Ramos (cell line): Measurements from ENCODE around the gene COQ5.
"Not testable (repeated sequence)": the region's sequence is repeated elsewhere in the genome, so short reads cannot be mapped to it uniquely, and the experiment has no call there.

Experiments used
- in situ Hi-C: fragments of 300-500 bp; cut with MboI; formaldehyde crosslinking; loops from one replicate; pipeline ENCODE4 v1.14.3; 2022; ENCODE audit warnings: low sequenced_read_pairs; ENCODE audit not compliant: unreplicated experiment

Gene COQ5

GRCh38 chr12:120529641-120530417, 871 bp upstream of the COQ5 start:
- in situ Hi-C loops = no loop called here

GRCh38 chr12:120522568-120522967, 6.4 kb downstream of the COQ5 start:
- in situ Hi-C loops = no loop called here

GRCh38 chr12:120519324-120519723, 9.6 kb downstream of the COQ5 start:
- in situ Hi-C loops = not testable (repeated sequence)

GRCh38 chr12:120515496-120515895, 13.5 kb downstream of the COQ5 start:
- in situ Hi-C loops = no loop called here

GRCh38 chr12:120514002-120514401, 15.0 kb downstream of the COQ5 start:
- in situ Hi-C loops = no loop called here

- in situ Hi-C loops = no loop called here
Observed at GRCh38 chr12:120508537-120508936, 20.4 kb downstream of the COQ5 start.

GRCh38 chr12:120504587-120504986, 24.4 kb downstream of the COQ5 start:
- in situ Hi-C loops = no loop called here

- in situ Hi-C loops = no loop called here
Observed at GRCh38 chr12:120500581-120500980, 28.4 kb downstream of the COQ5 start.

- in situ Hi-C loops = no loop called here
Observed at GRCh38 chr12:120498870-120499515, 30.0 kb downstream of the COQ5 start.

GRCh38 chr12:120497524-120498150, 31.3 kb downstream of the COQ5 start:
- in situ Hi-C loops = no loop called here

GRCh38 chr12:120496413-120497340, 32.3 kb downstream of the COQ5 start:
- in situ Hi-C loops = no loop called here

GRCh38 chr12:120495731-120496412, 33.1 kb downstream of the COQ5 start, which contains the start of gene DYNLL1:
DYNLL1 (plus strand) TSS chr12:120496113; CDS start chr12:120496422, 309 bp downstream.
- in situ Hi-C loops = no loop called here

- in situ Hi-C loops = no loop called here
Observed at GRCh38 chr12:120495186-120495730, 33.7 kb downstream of the COQ5 start.

- in situ Hi-C loops = no loop called here
Observed at GRCh38 chr12:120490833-120491512, 38.0 kb downstream of the COQ5 start.

- in situ Hi-C loops = no loop called here
Observed at GRCh38 chr12:120490325-120490724, 38.6 kb downstream of the COQ5 start.

- in situ Hi-C loops = no loop called here
Observed at GRCh38 chr12:120489018-120489417, 39.9 kb downstream of the COQ5 start.

GRCh38 chr12:120488057-120488640, 40.8 kb downstream of the COQ5 start:
- in situ Hi-C loops = no loop called here

- in situ Hi-C loops = not testable (repeated sequence)
Observed at GRCh38 chr12:120487552-120487951, 41.4 kb downstream of the COQ5 start.
